Gastrocnemius medialis (tissue), 4 donors: ENCODE measurements around the gene BPIFB1. TPM values are rescaled to one million over a fixed set of nuclear protein-coding genes. Genes with fewer than 3 reads are reported as not detected.

Experiments used
- ATAC-seq, 2 donors: fragments of 150-250 bp; one replicate each; pipeline ENCODE4 v1.9.1; 2016
- DNase-seq, 2 donors: peaks; one replicate each; pipeline ENCODE4 v3.0.0-alpha.2; 2019
- H3K27ac ChIP-seq, 4 donors: fragments of 200-600 bp; sonication (generic); 1 replicate in 1 of 4; 2 replicates in 3 of 4; pipeline ENCODE4 v1.5.1; 2016 to 2018; ENCODE audit warnings: mild to moderate bottlenecking in 2 of 4, moderate library complexity in 1 of 4
- H3K27me3 ChIP-seq, 3 donors: fragments of 200-600 bp; sonication (generic) in 2 of 3; 1 replicate in 1 of 3; 2 replicates in 2 of 3; pipeline versions ENCODE4 v1.5.1 to v1.6.0; 2016 to 2019; ENCODE audit warnings: mild to moderate bottlenecking in 1 of 3, moderate library complexity in 1 of 3
- H3K36me3 ChIP-seq, 2 donors: fragments of 200-600 bp; sonication (generic) in 1 of 2; one replicate each; pipeline ENCODE4 v1.5.1; 2017 to 2018
- H3K4me1 ChIP-seq, 2 donors: fragments of 200-600 bp; sonication (generic) in 1 of 2; one replicate each; pipeline ENCODE4 v1.5.1; 2016 to 2017; ENCODE audit warnings: mild to moderate bottlenecking in 2 of 2
- H3K4me3 ChIP-seq, 4 donors: fragments of 200-600 bp; sonication (generic) in 3 of 4; 1 replicate in 1 of 4; 2 replicates in 3 of 4; pipeline ENCODE4 v1.5.1; 2016 to 2019; ENCODE audit warnings: mild to moderate bottlenecking in 2 of 4
- H3K9me3 ChIP-seq, 3 donors: fragments of 200-600 bp; sonication (generic) in 2 of 3; 1 replicate in 1 of 3; 2 replicates in 2 of 3; pipeline ENCODE4 v1.5.1; 2016 to 2019
- POLR2A ChIP-seq, 2 donors: fragments of 450-650 bp; IDR thresholded peaks; one replicate each; pipeline ENCODE4 v1.6.1; 2017; ENCODE audit warnings: antibody characterized with exemption in 2 of 2, mild to moderate bottlenecking in 2 of 2, moderate library complexity in 2 of 2
- in situ Hi-C, 4 donors: fragments of 200-750 bp; cut with MboI; loops; one replicate each; pipeline versions ENCODE4 v1.15.0 to v1.8.0; 2017; ENCODE audit warnings: low sequenced_read_pairs in 4 of 4
- intact Hi-C: fragments of 100-400 bp; cut with DNase I; formaldehyde crosslinking; loops from one replicate; pipeline ENCODE4 v1.15.1; 2023; ENCODE audit warnings: low total_unique reads
- total RNA-seq, 4 donors: library from RNA; depleted of rRNA; stranded (reverse); fragments of >200 nt; gene quantifications; one replicate each; pipeline versions ENCODE4 v1.1.0 to v1.2.3, GENCODE V29; 2016
- TF ChIP-seq, protein P1 (sequence below), 5 experiments: fragments of 450-650 bp in 3 of 5; fragments of 200-600 bp in 2 of 5; sonication (generic) in 2 of 5; IDR thresholded peaks in 4 of 5; conservative IDR thresholded peaks in 1 of 5; 1 replicate in 4 of 5; 2 replicates in 1 of 5; pipeline ENCODE4 v1.5.1; 2016 to 2019; ENCODE audit warnings: antibody characterized with exemption in 5 of 5, mild to moderate bottlenecking in 3 of 5, moderate library complexity in 3 of 5

BPIFB1 gene
- total RNA-seq, 4 donors from 2014 or later = not detected

DNA sequence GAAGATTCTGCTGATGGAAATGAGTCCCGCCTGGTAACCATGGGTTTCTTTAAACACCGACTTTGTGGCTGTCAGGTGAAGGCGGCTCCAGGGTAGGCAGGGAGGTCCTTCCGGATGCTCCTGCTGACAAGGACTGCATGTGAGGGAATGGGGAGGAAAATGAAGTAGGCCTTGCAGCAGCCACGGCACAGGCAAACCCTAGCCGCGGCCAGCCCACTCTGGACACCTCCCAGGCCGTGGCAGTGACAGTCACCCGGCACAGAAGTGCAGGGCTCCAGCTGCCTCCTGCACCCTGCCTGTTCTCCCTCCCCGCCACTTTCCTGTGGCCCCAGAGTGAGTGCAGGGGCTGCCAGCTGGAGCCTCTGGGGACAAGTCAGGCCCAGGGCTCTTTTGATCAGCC, 21.0 kb downstream of the BPIFB1 start:
- no peak overlapping the region for H3K4me3 ChIP-seq
- ATAC-seq (no peak), DNase-seq (no peak)
- TF ChIP-seq POLR2A (IDR thresholded peaks at IDR 0.05) = no peak
- TF ChIP-seq, protein P1, sequence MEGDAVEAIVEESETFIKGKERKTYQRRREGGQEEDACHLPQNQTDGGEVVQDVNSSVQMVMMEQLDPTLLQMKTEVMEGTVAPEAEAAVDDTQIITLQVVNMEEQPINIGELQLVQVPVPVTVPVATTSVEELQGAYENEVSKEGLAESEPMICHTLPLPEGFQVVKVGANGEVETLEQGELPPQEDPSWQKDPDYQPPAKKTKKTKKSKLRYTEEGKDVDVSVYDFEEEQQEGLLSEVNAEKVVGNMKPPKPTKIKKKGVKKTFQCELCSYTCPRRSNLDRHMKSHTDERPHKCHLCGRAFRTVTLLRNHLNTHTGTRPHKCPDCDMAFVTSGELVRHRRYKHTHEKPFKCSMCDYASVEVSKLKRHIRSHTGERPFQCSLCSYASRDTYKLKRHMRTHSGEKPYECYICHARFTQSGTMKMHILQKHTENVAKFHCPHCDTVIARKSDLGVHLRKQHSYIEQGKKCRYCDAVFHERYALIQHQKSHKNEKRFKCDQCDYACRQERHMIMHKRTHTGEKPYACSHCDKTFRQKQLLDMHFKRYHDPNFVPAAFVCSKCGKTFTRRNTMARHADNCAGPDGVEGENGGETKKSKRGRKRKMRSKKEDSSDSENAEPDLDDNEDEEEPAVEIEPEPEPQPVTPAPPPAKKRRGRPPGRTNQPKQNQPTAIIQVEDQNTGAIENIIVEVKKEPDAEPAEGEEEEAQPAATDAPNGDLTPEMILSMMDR (IDR thresholded peaks at IDR 0.05 in 4 of 5, conservative IDR thresholded peaks at IDR 0.05 in 1 of 5) = no peak
- no peak overlapping the region for H3K27ac ChIP-seq
- peaks cover 0 to 5% (median 0%) of the 10 kb centered on the region in 3 donors for H3K27me3 ChIP-seq
- no peaks in the 10 kb centered on the region for H3K4me1 ChIP-seq
- intact Hi-C loops = no loop called here
- in situ Hi-C loops = loop anchor here in 1 of 4 donors (25.0 kb wide), 1 partner anchor 92 kb away; the partner anchor contains the start of gene BPIFA3
- H3K9me3 ChIP-seq = no peaks in the 10 kb centered on the region
- no peaks in the 10 kb centered on the region for H3K36me3 ChIP-seq

DNA sequence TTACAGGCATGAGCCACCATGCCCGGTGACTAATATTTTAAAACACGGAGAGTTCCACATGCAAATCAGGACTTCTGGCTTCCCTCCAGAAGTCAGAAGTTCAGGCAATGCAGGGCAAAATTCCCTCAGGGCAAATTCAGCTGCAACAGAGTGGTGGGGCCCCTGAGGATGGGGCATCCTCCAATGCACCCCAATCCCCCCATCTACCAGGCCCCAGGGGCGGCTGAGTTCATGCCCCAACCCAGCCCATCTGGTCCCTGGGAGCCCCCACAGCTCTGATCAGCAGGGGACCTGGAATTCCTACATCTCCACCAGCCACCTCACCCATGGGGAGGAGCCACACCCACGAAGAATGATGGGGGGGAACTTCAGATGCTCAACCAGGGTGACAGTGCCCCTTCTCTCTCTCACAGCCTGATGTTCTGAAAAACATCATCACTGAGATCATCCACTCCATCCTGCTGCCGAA, 22.6 kb downstream of the BPIFB1 start:
- Histone ChIP-seq H3K27ac (no peak overlapping the region), H3K27me3 (no peaks in the 10 kb centered on the region), H3K4me3 (no peak overlapping the region), H3K9me3 (no peaks in the 10 kb centered on the region), H3K36me3 (no peaks in the 10 kb centered on the region), H3K4me1 (no peaks in the 10 kb centered on the region)
- no peak for ATAC-seq
- intact Hi-C loops = no loop called here
- no peak for TF ChIP-seq POLR2A (IDR thresholded peaks at IDR 0.05)
- TF ChIP-seq, protein P1 (IDR thresholded peaks at IDR 0.05 in 4 of 5, conservative IDR thresholded peaks at IDR 0.05 in 1 of 5) = no peak
- no peak for DNase-seq
- in situ Hi-C loops = loop anchor here in 1 of 4 donors (25.0 kb wide), 1 partner anchor 93 kb away; the partner anchor contains the start of gene BPIFA3

DNA sequence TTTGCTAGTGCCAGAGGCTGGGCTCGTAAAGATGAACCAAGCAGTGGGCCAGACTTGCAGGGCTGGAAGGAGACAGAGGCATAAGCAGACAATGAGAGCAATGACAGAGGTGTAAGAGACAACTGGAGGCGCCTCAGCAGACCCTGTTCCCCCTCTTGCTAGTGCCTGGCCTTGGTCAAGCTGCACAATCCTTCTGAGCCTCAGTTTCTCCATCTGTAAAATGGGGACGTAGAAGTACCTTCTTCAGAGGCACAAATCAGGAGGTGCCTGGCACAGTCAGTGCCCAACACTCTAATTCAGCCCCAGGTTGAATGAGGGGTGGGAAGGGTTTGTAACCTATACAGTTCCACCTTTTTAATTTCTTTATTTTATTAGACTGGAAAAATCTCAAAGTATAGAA, 23.2 kb downstream of the BPIFB1 start:
- no peaks in the 10 kb centered on the region for H3K4me1 ChIP-seq
- H3K9me3 ChIP-seq = no peaks in the 10 kb centered on the region
- no peaks in the 10 kb centered on the region for H3K36me3 ChIP-seq
- no peak overlapping the region for H3K27ac ChIP-seq
- H3K4me3 ChIP-seq = no peak overlapping the region
- ATAC-seq (no peak), DNase-seq (no peak)
- intact Hi-C loops (no loop called here), in situ Hi-C loops (loop anchor here in 1 of 4 donors (25.0 kb wide), 1 partner anchor 94 kb away; the partner anchor contains the start of gene BPIFA3)
- TF ChIP-seq POLR2A (IDR thresholded peaks at IDR 0.05) = no peak
- TF ChIP-seq, protein P1 (IDR thresholded peaks at IDR 0.05 in 4 of 5, conservative IDR thresholded peaks at IDR 0.05 in 1 of 5) = no peak
- H3K27me3 ChIP-seq = no peaks in the 10 kb centered on the region

DNA sequence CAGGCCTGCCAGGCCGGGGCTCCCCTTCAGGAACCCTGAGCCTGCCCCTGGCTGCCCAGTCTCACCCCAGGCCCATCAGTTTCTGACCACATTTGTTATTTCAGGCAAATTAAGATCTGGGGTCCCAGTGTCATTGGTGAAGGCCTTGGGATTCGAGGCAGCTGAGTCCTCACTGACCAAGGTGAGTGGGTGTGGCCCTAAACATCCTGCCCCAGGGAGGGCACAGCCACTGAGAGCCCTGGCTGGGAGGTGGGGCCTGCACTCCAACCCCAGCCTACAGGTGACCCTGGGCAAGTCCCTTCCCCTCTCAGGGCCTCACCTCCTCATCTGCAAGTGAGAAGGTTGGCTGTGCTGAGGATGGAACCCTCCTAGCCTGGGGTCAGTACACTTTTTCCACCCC, 23.8 kb downstream of the BPIFB1 start:
- Histone ChIP-seq H3K36me3 (no peaks in the 10 kb centered on the region), H3K4me1 (no peaks in the 10 kb centered on the region), H3K4me3 (no peak overlapping the region), H3K9me3 (no peaks in the 10 kb centered on the region), H3K27ac (no peak overlapping the region), H3K27me3 (no peaks in the 10 kb centered on the region)
- TF ChIP-seq POLR2A (IDR thresholded peaks at IDR 0.05) = no peak
- TF ChIP-seq, protein P1 (IDR thresholded peaks at IDR 0.05 in 4 of 5, conservative IDR thresholded peaks at IDR 0.05 in 1 of 5) = no peak
- in situ Hi-C loops (loop anchor here in 1 of 4 donors (25.0 kb wide), 1 partner anchor 95 kb away; the partner anchor contains the start of gene BPIFA3), intact Hi-C loops (no loop called here)
- ATAC-seq (no peak), DNase-seq (no peak)

DNA sequence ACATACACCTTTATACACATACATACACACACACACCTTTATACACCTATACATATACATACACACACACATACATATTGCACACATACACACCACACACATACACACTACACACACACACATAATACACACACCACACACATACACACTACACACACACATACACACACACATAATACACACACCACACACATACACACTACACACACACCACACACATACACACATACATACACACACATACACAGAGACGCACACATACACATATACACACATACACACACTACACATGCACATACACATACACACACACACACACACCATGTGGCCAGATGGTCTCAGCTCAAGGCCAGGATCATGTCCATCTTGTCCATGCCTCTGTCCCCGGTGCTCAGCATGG, 25.7 kb downstream of the BPIFB1 start:
- Histone ChIP-seq H3K27ac (no peak overlapping the region), H3K4me1 (no peaks in the 10 kb centered on the region), H3K27me3 (no peaks in the 10 kb centered on the region), H3K36me3 (no peaks in the 10 kb centered on the region), H3K9me3 (no peaks in the 10 kb centered on the region), H3K4me3 (no peak overlapping the region)
- intact Hi-C loops = no loop called here
- in situ Hi-C loops = loop anchor here in 1 of 4 donors (25.0 kb wide), 1 partner anchor 96 kb away; the partner anchor contains the start of gene BPIFA3
- ATAC-seq (no peak), DNase-seq (no peak)
- TF ChIP-seq, protein P1 (IDR thresholded peaks at IDR 0.05 in 4 of 5, conservative IDR thresholded peaks at IDR 0.05 in 1 of 5) = no peak
- no peak for TF ChIP-seq POLR2A (IDR thresholded peaks at IDR 0.05)
